ENCODE data around the gene ALG1. TPM values are rescaled to one million over a fixed set of nuclear protein-coding genes. Genes with fewer than 3 reads are reported as not detected.

Gene ALG1
- total and polyA plus RNA-seq, 2 donors from 2014 or later: 23.4 to 26.4 TPM

GRCh38 chr16:5027575-5028235 lies 43.9 kb upstream of the ALG1 start:
- no peak for TF ChIP-seq CTCF (IDR thresholded peaks at IDR 0.05; ENCODE audit: borderline replicate concordance, extremely low read depth, insufficient read depth)
- FAIRE-seq (no peak), DNase-seq (peak in 1 of 5 donors; percentile 45)
- Histone ChIP-seq H3K36me3 (ENCODE audit: control insufficient read depth in 2 of 3, insufficient read depth in 3 of 3, low read length in 3 of 3) (no peaks in the 10 kb centered on the region), H3K4me3 (ENCODE audit: low read length in 3 of 3) (no peak overlapping the region), H3K27me3 (ENCODE audit: control insufficient read depth, insufficient read depth, low read length) (no peaks in the 10 kb centered on the region), H3K9ac (ENCODE audit: low read length in 3 of 3) (no peak overlapping the region), H3K4me1 (ENCODE audit: control insufficient read depth in 2 of 3, insufficient read depth in 2 of 3, low read depth in 1 of 3, low read length in 3 of 3) (peaks cover 0 to 4% (median 0%) of the 10 kb centered on the region in 3 donors), H3K9me3 (ENCODE audit: control insufficient read depth in 2 of 3, insufficient read depth in 1 of 3, low read length in 3 of 3) (no peaks in the 10 kb centered on the region), H3K27ac (ENCODE audit: low read depth in 2 of 2, low read length in 2 of 2) (no peak overlapping the region)
- intact Hi-C loops (cut with DNase I): no loop called here

GRCh38 chr16:5028950-5029475 lies 42.6 kb upstream of the ALG1 start:
- no peaks in the 10 kb centered on the region for H3K9me3 ChIP-seq (ENCODE audit: control insufficient read depth in 2 of 3, insufficient read depth in 1 of 3, low read length in 3 of 3)
- H3K27me3 ChIP-seq (ENCODE audit: control insufficient read depth, insufficient read depth, low read length): no peaks in the 10 kb centered on the region
- intact Hi-C loops (cut with DNase I): no loop called here
- no peak overlapping the region for H3K9ac ChIP-seq (ENCODE audit: low read length in 3 of 3)
- DNase-seq (no peak), FAIRE-seq (no peak)
- no peak overlapping the region for H3K27ac ChIP-seq (ENCODE audit: low read depth in 2 of 2, low read length in 2 of 2)
- no peak for TF ChIP-seq CTCF (IDR thresholded peaks at IDR 0.05; ENCODE audit: borderline replicate concordance, extremely low read depth, insufficient read depth)
- H3K4me3 ChIP-seq (ENCODE audit: low read length in 3 of 3): no peak overlapping the region
- peaks cover 0 to 5% (median 2%) of the 10 kb centered on the region in 3 donors for H3K4me1 ChIP-seq (ENCODE audit: control insufficient read depth in 2 of 3, insufficient read depth in 2 of 3, low read depth in 1 of 3, low read length in 3 of 3)
- no peaks in the 10 kb centered on the region for H3K36me3 ChIP-seq (ENCODE audit: control insufficient read depth in 2 of 3, insufficient read depth in 3 of 3, low read length in 3 of 3)

- no peak for TF ChIP-seq CTCF (IDR thresholded peaks at IDR 0.05; ENCODE audit: borderline replicate concordance, extremely low read depth, insufficient read depth)
- Histone ChIP-seq H3K4me3 (ENCODE audit: low read length in 3 of 3) (no peak overlapping the region), H3K27me3 (ENCODE audit: control insufficient read depth, insufficient read depth, low read length) (no peaks in the 10 kb centered on the region), H3K27ac (ENCODE audit: low read depth in 2 of 2, low read length in 2 of 2) (no peak overlapping the region), H3K9ac (ENCODE audit: low read length in 3 of 3) (no peak overlapping the region), H3K9me3 (ENCODE audit: control insufficient read depth in 2 of 3, insufficient read depth in 1 of 3, low read length in 3 of 3) (no peaks in the 10 kb centered on the region), H3K4me1 (ENCODE audit: control insufficient read depth in 2 of 3, insufficient read depth in 2 of 3, low read depth in 1 of 3, low read length in 3 of 3) (peaks cover 0 to 13% (median 9%) of the 10 kb centered on the region in 3 donors), H3K36me3 (ENCODE audit: control insufficient read depth in 2 of 3, insufficient read depth in 3 of 3, low read length in 3 of 3) (no peaks in the 10 kb centered on the region)
- intact Hi-C loops (cut with DNase I): no loop called here
- FAIRE-seq: no peak
- DNase-seq: peak in 1 of 5 donors; percentile 32
These were observed 41.3 kb upstream of the ALG1 start for GRCh38 chr16:5030251-5030870.

All from kidney (tissue), 14 donors.